ENCODE data around the gene KCNC1.

GRCh38 chr11:17810746-17811145, 76.2 kb downstream of the KCNC1 start:
- TF ChIP-seq EZH2 (IDR thresholded peaks at IDR 0.05; ENCODE audit: borderline replicate concordance) (no peak), CTCF (IDR thresholded peaks at IDR 0.05; ENCODE audit: poor library complexity) (no peak)
